C4-2B (cell line): ENCODE data around the gene XAGE3.
"Not testable (repeated sequence)": the region's sequence is repeated elsewhere in the genome, so short reads cannot be mapped to it uniquely, and the experiment has no call there.

ENCODE experiments used
- ZFX ChIP-seq: fragments of 450-650 bp; IDR thresholded peaks from 2 replicates; pipeline ENCODE4 v1.6.1; 2017
- TF ChIP-seq, protein P1 (sequence below): fragments of 450-650 bp; conservative IDR thresholded peaks from 2 replicates; pipeline ENCODE4 v1.5.1; 2017; ENCODE audit warnings: mild to moderate bottlenecking

DNA sequence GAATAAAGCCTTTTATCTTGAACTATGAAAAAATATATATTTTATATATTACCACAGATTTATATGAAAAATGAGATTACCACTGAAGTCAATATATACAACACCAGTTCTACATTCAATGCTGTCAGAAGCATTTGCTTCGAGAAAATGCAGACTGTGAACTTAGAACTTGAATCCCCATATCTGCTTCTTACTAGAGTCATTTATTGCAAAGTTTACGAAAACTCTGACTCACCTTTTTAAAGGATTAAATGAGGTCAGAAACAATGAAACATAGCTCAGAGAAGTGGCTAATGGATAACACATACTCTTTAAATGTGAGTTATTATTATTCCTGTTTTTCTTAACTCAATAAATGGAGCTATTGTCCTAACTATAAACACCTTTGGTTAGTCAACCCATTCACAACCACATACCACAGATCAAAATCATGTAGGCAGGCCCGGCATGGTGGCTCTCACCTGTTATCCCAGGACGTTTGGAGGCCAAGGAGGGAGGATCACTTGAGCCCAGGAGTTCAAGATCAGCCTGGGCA lies 10.8 kb downstream of the XAGE3 start:
- TF ChIP-seq, protein P1, sequence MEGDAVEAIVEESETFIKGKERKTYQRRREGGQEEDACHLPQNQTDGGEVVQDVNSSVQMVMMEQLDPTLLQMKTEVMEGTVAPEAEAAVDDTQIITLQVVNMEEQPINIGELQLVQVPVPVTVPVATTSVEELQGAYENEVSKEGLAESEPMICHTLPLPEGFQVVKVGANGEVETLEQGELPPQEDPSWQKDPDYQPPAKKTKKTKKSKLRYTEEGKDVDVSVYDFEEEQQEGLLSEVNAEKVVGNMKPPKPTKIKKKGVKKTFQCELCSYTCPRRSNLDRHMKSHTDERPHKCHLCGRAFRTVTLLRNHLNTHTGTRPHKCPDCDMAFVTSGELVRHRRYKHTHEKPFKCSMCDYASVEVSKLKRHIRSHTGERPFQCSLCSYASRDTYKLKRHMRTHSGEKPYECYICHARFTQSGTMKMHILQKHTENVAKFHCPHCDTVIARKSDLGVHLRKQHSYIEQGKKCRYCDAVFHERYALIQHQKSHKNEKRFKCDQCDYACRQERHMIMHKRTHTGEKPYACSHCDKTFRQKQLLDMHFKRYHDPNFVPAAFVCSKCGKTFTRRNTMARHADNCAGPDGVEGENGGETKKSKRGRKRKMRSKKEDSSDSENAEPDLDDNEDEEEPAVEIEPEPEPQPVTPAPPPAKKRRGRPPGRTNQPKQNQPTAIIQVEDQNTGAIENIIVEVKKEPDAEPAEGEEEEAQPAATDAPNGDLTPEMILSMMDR = not testable (repeated sequence)
- not testable (repeated sequence) for TF ChIP-seq ZFX
